Measurements from ENCODE around the gene KDM4B.

The KDM4B gene

GRCh38 chr19:5132698-5133651 is 164.1 kb downstream of the KDM4B start:
- no peak for DNase-seq (ENCODE audit: low read depth in 2 of 2, low spot score in 1 of 2)

GRCh38 chr19:5133986-5134595 is 165.2 kb downstream of the KDM4B start:
- DNase-seq (ENCODE audit: low read depth in 2 of 2, low spot score in 1 of 2): no peak

GRCh38 chr19:5134691-5135090 is 165.8 kb downstream of the KDM4B start:
- DNase-seq (ENCODE audit: low read depth in 2 of 2, low spot score in 1 of 2): no peak

GRCh38 chr19:5136073-5136855 is 167.4 kb downstream of the KDM4B start:
- no peak for DNase-seq (ENCODE audit: low read depth in 2 of 2, low spot score in 1 of 2)

GRCh38 chr19:5137114-5137513 is 168.2 kb downstream of the KDM4B start:
- DNase-seq (ENCODE audit: low read depth in 2 of 2, low spot score in 1 of 2): no peak

GRCh38 chr19:5137571-5138124 is 168.7 kb downstream of the KDM4B start:
- DNase-seq (ENCODE audit: low read depth in 2 of 2, low spot score in 1 of 2): no peak

GRCh38 chr19:5138606-5139582 is 170.0 kb downstream of the KDM4B start:
- DNase-seq (ENCODE audit: low read depth in 2 of 2, low spot score in 1 of 2): peak; percentile 46 to 64

GRCh38 chr19:5139583-5140325 is 170.8 kb downstream of the KDM4B start:
- no peak for DNase-seq (ENCODE audit: low read depth in 2 of 2, low spot score in 1 of 2)

GRCh38 chr19:5141129-5141849 is 172.4 kb downstream of the KDM4B start:
- no peak for DNase-seq (ENCODE audit: low read depth in 2 of 2, low spot score in 1 of 2)

- DNase-seq (ENCODE audit: low read depth in 2 of 2, low spot score in 1 of 2): no peak
Observed at GRCh38 chr19:5141850-5142724, 173.2 kb downstream of the KDM4B start.

- DNase-seq (ENCODE audit: low read depth in 2 of 2, low spot score in 1 of 2): no peak
Observed at GRCh38 chr19:5142725-5143097, 173.8 kb downstream of the KDM4B start.

- DNase-seq (ENCODE audit: low read depth in 2 of 2, low spot score in 1 of 2): peak in 1 of 2 donors; percentile 23
Observed at GRCh38 chr19:5143471-5144411, 174.8 kb downstream of the KDM4B start.

GRCh38 chr19:5144545-5145179 is 175.7 kb downstream of the KDM4B start:
- no peak for DNase-seq (ENCODE audit: low read depth in 2 of 2, low spot score in 1 of 2)

- no peak for DNase-seq (ENCODE audit: low read depth in 2 of 2, low spot score in 1 of 2)
Observed at GRCh38 chr19:5145521-5146511, 176.9 kb downstream of the KDM4B start.

Data from stimulated activated CD8-positive, alpha-beta memory T cell treated with anti-CD3 and anti-CD28 coated beads, Interleukin-4, amount 100 ng/mL, for 4 hours (primary cell).